ENCODE results near the gene IL6ST.

GRCh38 chr5:56003679-56004078 lies 8.9 kb upstream of the IL6ST start:
- TF ChIP-seq POLR2AphosphoS5 (IDR thresholded peaks at IDR 0.05) (no peak), POLR2A (IDR thresholded peaks at IDR 0.05; ENCODE audit: low read depth) (no peak)
- TF ChIP-seq, protein P1, sequence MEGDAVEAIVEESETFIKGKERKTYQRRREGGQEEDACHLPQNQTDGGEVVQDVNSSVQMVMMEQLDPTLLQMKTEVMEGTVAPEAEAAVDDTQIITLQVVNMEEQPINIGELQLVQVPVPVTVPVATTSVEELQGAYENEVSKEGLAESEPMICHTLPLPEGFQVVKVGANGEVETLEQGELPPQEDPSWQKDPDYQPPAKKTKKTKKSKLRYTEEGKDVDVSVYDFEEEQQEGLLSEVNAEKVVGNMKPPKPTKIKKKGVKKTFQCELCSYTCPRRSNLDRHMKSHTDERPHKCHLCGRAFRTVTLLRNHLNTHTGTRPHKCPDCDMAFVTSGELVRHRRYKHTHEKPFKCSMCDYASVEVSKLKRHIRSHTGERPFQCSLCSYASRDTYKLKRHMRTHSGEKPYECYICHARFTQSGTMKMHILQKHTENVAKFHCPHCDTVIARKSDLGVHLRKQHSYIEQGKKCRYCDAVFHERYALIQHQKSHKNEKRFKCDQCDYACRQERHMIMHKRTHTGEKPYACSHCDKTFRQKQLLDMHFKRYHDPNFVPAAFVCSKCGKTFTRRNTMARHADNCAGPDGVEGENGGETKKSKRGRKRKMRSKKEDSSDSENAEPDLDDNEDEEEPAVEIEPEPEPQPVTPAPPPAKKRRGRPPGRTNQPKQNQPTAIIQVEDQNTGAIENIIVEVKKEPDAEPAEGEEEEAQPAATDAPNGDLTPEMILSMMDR (IDR thresholded peaks at IDR 0.05): no peak
